Measurements from ENCODE around the gene MSMP.

DNA sequence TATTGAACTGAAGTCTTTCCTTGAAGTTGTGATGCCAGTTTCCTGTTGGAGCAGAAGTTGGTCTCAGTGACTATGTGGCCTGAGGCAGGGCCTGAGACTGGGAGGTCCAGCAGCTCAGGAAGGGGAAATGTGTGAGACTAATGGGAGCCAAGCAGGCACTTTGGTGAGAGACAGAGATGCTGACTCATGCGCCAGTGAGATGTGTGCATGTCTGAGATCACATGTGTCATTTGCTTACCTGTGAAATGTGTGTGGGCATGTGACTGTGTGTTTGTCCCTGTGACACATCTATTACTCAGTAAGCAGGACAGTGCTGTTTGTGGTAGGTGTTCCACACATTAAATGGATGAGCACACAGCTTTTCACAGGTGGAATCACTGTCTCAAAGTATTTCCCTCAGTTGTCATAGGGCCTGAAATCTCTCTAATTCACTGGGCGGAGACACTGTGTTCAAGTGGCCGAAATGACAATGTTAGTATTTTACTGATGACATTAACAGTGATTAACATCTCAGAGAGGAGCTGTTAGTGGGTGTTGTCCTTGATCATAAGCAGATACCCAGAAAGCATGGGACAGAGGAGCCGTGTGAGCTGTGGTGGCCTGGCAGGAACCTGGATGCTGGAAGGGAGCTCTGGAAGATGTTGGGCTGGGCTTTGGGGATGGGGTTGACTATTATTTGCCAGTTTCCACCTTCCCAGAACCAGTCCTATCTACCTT lies 44.7 kb upstream of the MSMP start:
- TF ChIP-seq POLR2A (IDR thresholded peaks at IDR 0.05) = no peak
- TF ChIP-seq, protein P1, sequence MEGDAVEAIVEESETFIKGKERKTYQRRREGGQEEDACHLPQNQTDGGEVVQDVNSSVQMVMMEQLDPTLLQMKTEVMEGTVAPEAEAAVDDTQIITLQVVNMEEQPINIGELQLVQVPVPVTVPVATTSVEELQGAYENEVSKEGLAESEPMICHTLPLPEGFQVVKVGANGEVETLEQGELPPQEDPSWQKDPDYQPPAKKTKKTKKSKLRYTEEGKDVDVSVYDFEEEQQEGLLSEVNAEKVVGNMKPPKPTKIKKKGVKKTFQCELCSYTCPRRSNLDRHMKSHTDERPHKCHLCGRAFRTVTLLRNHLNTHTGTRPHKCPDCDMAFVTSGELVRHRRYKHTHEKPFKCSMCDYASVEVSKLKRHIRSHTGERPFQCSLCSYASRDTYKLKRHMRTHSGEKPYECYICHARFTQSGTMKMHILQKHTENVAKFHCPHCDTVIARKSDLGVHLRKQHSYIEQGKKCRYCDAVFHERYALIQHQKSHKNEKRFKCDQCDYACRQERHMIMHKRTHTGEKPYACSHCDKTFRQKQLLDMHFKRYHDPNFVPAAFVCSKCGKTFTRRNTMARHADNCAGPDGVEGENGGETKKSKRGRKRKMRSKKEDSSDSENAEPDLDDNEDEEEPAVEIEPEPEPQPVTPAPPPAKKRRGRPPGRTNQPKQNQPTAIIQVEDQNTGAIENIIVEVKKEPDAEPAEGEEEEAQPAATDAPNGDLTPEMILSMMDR (IDR thresholded peaks at IDR 0.05 in 4 of 5, conservative IDR thresholded peaks at IDR 0.05 in 1 of 5) = no peak

Measured in gastrocnemius medialis (tissue), 4 donors.